ENCODE measurements around the gene ZIC1.

The ZIC1 gene

DNA sequence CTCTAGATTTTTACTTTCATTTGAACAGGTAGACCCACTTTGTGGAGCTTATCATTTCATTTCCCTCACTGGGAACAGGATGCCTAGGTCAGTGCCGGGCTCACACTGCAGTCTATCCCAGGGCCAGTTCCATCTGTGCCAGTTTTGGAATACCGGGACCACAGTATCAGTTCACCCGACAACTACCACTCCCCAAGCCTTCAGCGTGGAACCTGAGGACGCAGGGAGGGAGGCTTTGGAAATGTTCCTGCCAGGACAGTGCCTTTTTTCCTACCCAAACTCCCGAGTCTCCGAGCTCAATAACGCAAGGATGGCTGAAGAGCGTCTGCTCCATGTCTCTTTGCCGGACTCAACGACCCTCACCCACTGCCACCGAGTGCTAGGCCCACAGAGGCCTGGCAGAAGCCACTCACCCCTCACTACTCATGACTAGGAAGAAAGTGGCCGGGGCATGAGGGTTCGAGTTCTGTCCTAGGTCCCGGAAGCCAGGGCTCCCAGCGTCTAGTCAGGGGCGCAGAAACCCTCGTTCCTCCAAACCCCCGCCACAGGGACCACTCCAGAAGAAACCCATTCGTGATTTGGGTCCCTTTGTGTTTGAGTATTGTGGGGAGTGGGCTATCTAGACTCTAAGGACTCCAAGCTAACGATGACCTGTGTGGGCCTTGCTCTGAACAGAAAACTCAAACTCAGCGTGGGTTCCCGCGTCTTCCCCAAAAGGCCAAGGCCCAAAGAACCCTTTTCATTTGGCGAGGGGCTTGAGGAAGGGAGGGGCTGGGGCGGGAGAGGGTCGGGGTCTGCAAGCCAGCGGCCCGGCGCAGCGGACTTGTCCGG lies 11.4 kb downstream of the ZIC1 start:
- DNase-seq (ENCODE audit: extremely low read depth in 1 of 2, low read depth in 1 of 2), result no peak

DNA sequence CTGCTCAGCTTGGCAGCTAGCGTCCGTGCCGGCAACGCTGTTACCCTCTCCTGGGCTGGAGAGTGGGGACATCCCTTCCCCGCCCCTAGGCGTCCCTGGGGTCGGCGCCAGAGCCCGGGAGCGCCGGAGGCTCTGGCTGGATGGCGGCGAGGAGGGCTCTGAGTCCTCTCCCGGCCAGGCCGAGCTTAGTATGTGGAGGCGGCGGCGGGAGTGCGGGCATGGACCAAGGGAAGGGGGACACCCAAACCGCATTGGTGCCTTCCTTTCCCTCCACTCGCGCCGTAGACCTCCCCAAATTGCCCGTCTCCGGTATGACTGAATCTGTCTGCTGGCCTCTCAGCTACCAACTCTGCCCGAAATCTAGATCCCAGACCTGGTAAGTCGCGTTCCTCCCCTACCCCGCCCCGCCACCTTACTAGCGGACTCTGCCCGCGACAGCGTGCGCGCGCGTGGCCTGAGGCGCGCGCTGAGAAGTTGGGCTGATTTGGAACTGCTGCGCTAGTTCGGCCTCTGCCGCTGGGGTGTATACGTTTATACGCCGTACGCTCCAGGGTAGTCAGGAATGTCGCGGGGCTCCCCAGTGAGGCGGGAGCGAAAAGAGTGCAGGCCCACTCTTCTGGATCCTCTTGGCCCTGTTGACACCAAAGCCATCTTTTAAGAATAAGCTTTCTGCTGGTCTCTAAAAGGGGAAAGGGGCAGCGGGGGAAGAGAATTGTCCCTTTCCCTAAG lies 12.2 kb downstream of the ZIC1 start:
- DNase-seq (ENCODE audit: extremely low read depth in 1 of 2, low read depth in 1 of 2), result no peak

DNA sequence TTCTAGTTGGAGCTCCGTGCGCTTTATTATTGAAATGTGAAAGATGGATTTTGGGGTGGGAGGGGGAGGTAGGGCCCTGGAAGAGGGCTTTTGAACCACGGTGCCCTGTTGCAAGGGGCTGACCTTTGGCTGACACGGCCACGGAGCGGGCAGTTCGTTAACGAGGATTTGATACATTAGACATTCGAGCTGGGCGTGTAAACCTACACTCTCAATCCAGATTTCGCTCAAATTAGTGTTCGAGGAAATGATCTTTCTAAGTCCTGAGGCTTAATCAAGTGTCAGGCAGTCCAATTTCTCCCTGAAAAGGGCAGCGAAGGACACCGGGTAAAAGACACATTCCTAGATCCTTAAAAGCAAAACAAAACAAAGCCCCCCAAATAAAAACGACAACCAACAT lies 13.0 kb downstream of the ZIC1 start:
- DNase-seq (ENCODE audit: extremely low read depth in 1 of 2, low read depth in 1 of 2), result no peak

DNA sequence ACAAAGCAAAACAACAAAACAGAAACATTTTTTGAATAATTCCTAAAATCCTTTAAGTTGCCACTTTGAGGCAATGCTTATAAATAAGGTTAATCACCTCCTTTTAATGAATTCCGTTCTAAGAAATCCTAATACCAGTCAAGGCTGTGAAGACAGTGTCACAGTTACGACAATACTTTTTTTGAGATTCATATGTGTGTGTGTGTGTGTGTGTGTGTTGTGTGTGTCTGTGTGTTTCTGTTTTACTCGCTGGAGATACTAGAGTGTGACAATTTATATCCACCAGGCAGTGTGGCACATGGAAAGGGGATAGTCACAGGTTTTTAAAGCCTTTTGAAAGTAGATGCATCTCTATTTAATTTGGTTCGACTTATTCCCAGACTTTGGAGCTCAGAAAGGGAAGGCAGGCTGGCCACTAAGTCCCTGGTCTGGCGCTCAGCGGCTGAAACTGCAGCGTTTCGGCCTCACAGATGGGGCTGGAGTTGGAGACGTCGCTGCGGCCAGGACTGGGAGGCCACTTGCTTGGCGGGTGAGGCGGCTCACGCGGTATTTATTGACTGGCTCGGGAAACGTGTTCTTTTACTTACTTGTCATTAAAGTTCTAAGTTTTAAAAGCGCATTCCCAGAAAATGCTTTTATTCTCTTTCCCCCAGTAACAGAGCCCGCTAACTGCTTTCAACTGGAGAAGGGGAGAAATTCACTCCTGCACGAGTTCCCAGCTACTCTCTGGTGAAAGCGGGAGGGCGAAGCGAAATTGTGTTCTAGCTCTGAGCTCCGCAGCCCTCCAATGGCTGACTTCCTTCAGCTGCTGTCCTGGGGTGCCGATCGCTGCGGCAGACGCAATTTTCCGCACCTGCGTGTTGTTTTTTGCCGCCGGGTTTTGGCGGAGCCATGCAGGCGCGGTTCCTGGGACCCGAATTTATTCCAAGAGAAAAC lies 13.7 kb downstream of the ZIC1 start:
- no peak for DNase-seq (ENCODE audit: extremely low read depth in 1 of 2, low read depth in 1 of 2)

DNA sequence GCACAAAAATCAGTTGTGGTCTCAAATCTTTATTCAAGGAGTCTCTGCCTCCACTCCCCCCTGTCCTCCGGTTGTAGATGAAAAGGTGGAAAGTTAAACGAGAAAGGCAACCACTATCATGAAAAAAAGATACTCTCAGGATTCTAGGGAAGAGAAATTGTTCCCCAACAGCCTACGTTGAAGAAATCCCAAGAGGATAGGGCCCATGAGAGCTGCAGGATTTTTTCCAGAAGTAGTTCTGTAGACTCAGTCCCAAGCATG lies 14.3 kb downstream of the ZIC1 start:
- DNase-seq (ENCODE audit: extremely low read depth in 1 of 2, low read depth in 1 of 2), result no peak

DNA sequence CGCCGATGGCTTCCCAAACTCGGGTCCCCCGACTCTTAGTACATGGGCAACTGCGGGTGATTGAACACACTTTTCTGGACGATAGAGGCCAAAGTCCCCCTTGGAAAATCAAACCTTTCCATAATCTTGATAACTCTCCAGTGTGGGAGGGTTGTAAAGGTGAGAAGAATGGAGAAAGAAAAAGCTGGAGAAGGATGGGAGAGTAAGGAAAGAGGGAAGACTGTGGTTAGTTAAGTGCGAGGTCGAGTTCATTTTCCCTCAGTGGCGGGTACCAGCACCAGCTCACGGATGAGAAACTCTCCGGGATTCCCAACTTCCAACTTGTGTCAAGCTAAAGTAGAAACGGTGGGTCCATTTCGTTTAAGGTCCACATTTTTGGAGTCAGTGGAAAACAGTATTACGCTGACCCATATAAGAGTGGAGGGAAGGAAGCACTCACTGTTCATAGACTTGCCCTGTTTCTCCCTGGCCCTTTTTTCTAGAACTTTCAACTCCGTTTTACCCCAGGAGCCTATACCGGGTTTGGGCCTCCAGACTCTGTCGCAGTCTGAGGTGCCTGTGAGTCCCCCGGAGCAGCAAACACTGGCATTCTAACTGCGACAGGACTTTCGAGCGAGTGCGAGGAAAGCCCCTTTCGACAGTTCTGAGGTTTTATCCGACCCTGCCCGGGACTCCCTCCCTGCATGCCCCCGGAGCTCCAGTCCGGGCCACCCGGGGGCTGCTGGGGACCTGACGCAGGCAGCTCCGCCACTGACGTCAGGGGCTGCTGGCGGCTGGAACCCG lies 14.8 kb downstream of the ZIC1 start:
- DNase-seq (ENCODE audit: extremely low read depth in 1 of 2, low read depth in 1 of 2), result no peak

DNA sequence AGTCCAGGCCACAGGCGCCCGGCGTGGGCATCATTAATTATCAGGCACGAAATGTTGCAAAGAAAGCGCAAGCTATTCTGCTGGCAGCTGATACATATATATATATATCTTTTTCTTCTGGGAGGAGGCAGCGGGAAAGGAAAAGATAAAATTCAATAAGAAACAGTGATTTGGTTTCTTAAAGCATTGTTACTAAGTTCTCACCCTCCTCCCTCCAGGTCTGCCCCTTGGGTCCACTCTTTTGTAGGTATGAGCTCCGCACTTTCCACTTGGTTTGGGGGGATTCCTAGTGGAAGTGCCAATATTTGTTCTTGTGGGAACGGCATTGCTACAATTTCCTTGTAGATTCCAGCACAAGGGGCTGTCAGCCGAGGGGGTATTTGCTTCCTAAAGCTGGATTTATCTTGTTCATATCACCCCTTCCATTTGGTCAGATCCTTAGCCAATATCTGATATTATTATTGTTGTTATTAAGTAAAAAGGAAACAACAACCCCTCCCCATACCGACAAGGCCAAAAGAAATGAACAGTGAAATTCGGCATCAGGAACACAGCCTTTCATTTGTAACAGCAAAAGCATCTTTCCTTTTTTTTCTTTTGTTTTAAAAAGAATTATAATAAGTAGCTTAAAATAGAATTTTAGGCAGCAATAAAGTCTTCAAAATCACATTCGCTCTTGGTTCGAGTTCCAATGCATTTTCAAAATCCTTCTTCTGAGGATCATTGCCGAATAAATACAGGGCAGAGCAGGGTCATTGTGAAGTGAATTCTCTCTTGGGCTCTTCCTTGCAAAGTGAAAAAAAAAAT lies 15.6 kb downstream of the ZIC1 start:
- no peak for DNase-seq (ENCODE audit: extremely low read depth in 1 of 2, low read depth in 1 of 2)

DNA sequence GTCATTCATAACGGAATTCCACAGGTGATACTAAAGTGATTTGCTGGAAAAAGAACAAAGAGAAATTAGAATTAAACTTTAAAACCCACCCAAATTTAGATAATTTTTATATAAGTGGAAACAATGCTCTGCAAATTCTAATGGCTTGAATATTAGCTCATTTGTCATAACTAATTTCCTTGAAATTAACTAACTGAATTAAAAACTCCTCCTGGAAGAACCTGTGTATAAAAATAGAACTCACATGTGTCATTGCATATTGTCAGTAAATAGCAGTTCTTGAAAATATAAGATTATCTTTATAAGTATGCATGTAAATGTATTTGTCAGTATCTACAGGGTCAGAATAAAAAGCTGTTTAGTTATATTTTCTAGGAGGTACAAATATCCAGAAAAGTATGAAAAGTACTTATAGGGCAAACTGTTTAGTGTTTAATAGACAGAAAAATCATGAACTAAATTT lies 16.3 kb downstream of the ZIC1 start:
- DNase-seq (ENCODE audit: extremely low read depth in 1 of 2, low read depth in 1 of 2), result no peak

DNA sequence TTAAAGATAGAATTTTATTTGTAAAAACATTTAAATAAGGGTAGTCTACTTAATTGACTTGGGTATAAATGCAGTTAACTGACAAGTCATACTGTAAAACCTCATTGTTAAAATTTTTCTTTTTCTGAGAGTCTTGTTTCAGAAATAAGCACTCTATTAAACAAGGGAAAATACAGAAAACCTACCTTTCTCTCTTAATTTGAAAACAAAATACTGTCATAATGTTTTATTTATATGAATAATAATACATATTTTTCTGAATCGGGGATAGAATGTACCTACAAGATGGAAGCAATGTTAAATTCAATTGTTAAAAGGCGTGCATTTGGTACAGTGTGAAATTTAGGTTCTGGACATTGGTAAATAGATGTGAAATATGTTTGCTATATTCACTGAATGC lies 17.8 kb downstream of the ZIC1 start:
- no peak for DNase-seq (ENCODE audit: extremely low read depth in 1 of 2, low read depth in 1 of 2)

DNA sequence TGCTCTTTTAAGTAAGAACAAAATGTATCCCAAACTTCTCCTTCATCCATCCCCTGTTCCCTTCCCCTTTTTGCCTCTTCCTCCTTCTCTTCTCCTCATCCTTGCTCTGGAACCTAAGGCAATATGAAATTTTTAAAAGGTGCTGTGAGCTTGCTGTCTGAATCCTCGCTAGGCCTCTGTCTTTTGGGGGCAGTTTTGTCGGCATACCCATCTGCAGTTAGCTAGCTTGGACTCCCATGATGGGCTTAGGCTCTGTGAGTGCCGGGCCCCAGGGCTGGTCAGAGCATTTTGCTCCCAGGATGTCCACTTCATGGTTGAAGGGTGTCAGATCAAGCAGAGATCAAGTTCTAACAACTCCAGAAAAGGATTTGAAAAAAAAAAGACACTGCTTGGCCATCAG lies 18.6 kb downstream of the ZIC1 start:
- no peak for DNase-seq (ENCODE audit: extremely low read depth in 1 of 2, low read depth in 1 of 2)

DNA sequence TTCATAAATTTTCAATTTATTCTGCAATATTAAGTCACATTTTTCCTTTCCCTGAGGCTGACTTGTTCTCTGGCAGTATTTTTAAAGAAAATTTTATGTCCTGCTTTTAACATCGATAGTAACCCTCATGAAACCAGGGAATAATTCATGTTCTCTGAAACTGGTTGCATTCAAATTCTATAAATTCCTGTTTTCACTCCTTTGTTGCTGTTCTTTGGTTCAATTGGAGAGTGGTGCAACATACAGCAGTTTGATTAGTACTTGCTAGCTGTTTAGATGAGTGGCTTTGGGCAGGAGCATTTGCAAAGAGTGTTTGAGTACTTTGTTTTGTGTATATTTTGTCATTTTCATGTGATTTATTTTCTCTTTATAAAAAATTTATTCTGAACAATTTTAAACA lies 19.2 kb downstream of the ZIC1 start:
- DNase-seq (ENCODE audit: extremely low read depth in 1 of 2, low read depth in 1 of 2), result no peak

DNA sequence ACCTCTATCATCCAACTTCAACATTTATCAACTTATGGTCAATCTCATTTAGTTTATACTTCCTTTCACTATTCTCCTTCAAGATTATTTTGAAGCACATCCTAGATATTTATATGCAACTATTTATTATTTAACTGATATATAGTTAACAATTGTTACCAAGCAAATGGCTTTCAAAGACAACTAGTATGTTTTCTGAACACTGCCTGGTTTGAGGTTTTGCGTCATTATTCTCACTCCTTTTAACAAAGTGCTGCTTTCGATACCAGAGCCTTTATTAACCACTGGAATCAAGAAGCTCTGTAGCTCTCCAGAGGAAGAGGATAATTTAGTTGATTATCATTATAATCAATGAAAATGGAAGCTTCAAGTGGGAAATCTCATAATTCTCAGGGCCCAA lies 19.6 kb downstream of the ZIC1 start:
- no peak for DNase-seq (ENCODE audit: extremely low read depth in 1 of 2, low read depth in 1 of 2)

DNA sequence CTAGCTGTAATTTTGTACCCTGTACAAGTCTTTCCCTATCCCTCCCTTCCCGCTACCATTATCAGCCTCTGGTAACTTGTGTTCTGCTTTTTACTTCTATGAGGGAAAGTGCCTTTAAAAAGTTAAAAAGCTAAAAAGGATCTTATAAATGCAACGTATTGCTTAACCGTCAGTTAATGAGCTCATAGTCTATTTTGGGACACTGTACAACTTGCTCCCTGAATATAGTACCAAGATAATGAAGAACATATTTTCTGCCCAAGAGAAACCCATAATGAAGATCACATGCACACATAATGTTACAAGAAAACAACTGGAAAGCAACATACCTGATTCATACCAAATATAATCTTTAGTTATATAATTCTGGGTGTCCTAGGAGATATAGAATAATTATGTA lies 22.6 kb downstream of the ZIC1 start:
- no peak for DNase-seq (ENCODE audit: extremely low read depth in 1 of 2, low read depth in 1 of 2)

DNA sequence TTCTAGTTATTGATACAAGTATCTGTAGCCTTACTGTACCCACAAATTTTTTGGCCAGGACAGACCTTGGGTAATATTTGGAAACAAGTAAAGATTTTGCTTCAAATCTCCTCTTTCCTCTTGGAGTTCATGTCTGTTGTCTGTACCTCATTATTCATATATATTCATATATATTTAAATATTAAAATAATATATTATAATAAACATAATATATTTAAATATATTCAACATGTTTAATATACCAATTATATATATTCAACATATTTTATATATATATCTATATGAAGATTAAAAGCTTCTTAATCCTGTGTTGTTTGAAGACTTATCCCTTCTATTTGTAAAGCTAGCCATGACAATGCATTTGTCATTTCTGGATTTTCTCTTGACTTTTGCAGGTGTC lies 38.1 kb downstream of the ZIC1 start:
- DNase-seq (ENCODE audit: extremely low read depth in 1 of 2, low read depth in 1 of 2), result no peak

DNA sequence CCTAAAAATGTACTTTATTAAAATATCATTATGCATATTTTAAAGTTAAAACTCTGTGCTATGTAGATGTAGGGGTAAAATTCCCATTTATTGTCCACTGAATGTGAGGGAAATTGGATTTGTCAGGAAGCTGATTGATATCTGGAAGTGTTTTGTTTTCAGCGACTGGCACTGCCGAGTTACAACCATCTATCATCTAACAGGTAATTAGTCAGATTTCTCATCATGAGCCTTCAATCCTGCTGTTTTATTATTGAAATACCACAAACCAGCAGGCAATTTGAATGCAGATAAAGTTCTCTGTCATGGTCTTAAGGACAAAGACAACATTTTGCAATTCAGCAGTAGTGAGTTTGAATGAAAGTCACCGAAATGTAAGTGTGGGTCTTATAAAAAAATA lies 40.5 kb downstream of the ZIC1 start:
- DNase-seq (ENCODE audit: extremely low read depth in 1 of 2, low read depth in 1 of 2), result no peak

DNA sequence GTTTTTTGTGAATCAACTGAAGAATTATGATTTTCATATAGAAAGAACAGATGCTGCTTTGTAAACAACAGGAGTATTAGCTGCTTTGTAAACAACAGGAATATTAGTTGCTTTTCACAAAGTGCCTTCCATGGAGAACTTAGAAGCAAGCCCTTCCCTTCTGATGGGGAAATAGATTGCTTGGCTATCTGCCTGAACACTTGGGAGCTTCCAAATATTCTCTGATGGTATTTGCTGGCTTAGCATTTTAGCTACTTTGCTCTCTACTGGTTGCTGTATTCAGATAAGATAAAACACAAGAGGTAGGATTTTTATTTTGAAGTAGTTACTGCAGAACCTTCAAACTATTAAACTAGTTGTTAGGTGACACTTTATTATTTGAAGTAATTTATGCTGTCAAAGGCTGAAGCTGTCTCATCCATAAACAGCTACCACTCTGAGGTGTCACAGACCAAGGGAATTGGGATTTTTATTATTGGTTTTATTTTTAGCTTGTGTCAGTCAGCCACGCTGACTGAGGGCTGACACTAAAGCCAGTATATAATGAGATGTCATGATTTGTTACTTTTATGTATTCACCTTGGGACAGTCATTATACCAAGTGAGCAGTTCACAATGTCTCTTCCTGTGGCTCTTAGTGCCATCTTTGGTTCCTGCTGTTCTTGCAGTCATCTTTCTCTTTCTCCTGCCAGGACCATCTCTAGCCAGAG lies 50.0 kb downstream of the ZIC1 start:
- DNase-seq (ENCODE audit: extremely low read depth in 1 of 2, low read depth in 1 of 2), result no peak

DNA sequence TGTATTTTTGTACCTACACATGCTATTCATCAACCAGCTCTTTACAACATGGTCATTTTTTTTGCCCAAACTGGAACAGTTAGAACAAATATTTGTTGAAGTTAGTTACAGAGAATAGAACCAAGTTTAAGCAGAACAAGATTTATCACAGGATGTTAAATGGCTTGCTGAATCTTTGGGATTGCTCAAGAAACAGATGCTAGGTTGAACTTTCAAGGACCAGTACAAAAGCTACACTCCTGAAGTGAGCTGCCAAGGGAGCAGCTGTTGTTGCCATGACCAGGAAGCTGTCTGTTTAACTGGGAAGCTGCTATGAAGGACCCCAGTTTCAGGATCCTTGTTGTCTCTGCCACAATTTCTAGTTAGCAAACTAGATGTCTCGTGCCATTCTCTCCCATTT lies 53.7 kb downstream of the ZIC1 start:
- DNase-seq (ENCODE audit: extremely low read depth in 1 of 2, low read depth in 1 of 2), result no peak
